Keratinocyte (primary cell): Measurements from ENCODE around the gene MAGIX. TPM values are rescaled to one million over a fixed set of nuclear protein-coding genes. Genes with fewer than 3 reads are reported as not detected.
A peak's percentile ranks its signal among the peaks of the same experiment; 100 is the strongest.

Experiments
- DNase-seq: peaks from one replicate; pipeline ENCODE4 v3.0.0-alpha.2; 2011; ENCODE audit warnings: low read depth, missing footprints, low spot score
- FAIRE-seq: peaks from 2 replicates; lab custom pipeline; 2011; peaks lifted over from hg19 to GRCh38; lab: Jason Lieb, UNC
- H2AFZ ChIP-seq: 2 replicates; pipeline ENCODE4 v1.6.0; 2012; ENCODE audit warnings: low read length, control low read depth, inconsistent platforms; ENCODE audit not compliant: control insufficient read depth
- H3K27ac ChIP-seq: 2 replicates; pipeline ENCODE4 v1.5.1; 2011; ENCODE audit warnings: low read length; ENCODE audit not compliant: control insufficient read depth, insufficient read depth
- H3K27me3 ChIP-seq: 3 replicates; pipeline ENCODE4 v1.6.0; 2011; ENCODE audit warnings: low read length; ENCODE audit not compliant: control insufficient read depth, insufficient read depth; ENCODE audit errors: extremely low read depth
- H3K36me3 ChIP-seq, 2 experiments: 2 replicates in 1 of 2; 3 replicates in 1 of 2; pipeline ENCODE4 v1.5.1; 2011; ENCODE audit warnings: low read length in 2 of 2, mild to moderate bottlenecking in 1 of 2; ENCODE audit not compliant: control insufficient read depth in 2 of 2, insufficient read depth in 2 of 2; ENCODE audit errors: extremely low read depth in 1 of 2
- H3K4me1 ChIP-seq: 3 replicates; pipeline ENCODE4 v1.5.1; 2011; ENCODE audit warnings: low read length; ENCODE audit not compliant: control insufficient read depth, insufficient read depth; ENCODE audit errors: extremely low read depth
- H3K4me2 ChIP-seq: 3 replicates; pipeline ENCODE4 v1.6.0; 2011; ENCODE audit warnings: low read depth, low read length; ENCODE audit not compliant: control insufficient read depth, insufficient read depth; ENCODE audit errors: extremely low read depth
- H3K4me3 ChIP-seq, 3 experiments: fragments of 200-600 bp in 1 of 3; sonication (generic) in 1 of 3; 2 replicates in 2 of 3; 3 replicates in 1 of 3; pipeline ENCODE4 v1.5.1; 2011 to 2016; ENCODE audit warnings: low read length in 3 of 3, mild to moderate bottlenecking in 3 of 3, control low read depth in 2 of 3, inconsistent platforms in 1 of 3, low read depth in 1 of 3, mixed read lengths in 1 of 3, mixed run types in 1 of 3, moderate library complexity in 1 of 3; ENCODE audit not compliant: control insufficient read depth in 2 of 3, insufficient read depth in 2 of 3; ENCODE audit errors: extremely low read depth in 1 of 3
- H3K79me2 ChIP-seq: 2 replicates; pipeline ENCODE4 v1.6.0; 2012; ENCODE audit warnings: low read length; ENCODE audit not compliant: control insufficient read depth, insufficient read depth
- H3K9ac ChIP-seq: 3 replicates; pipeline ENCODE4 v1.6.0; 2011; ENCODE audit warnings: low read length; ENCODE audit not compliant: control insufficient read depth, insufficient read depth; ENCODE audit errors: extremely low read depth
- H3K9me1 ChIP-seq: 3 replicates; pipeline ENCODE4 v1.6.0; 2011; ENCODE audit warnings: low read length; ENCODE audit not compliant: control insufficient read depth, insufficient read depth; ENCODE audit errors: extremely low read depth
- H3K9me3 ChIP-seq: 2 replicates; pipeline ENCODE4 v1.5.1; 2012; ENCODE audit warnings: low read depth, low read length; ENCODE audit not compliant: control insufficient read depth
- H4K20me1 ChIP-seq: 3 replicates; pipeline ENCODE4 v1.6.0; 2011; ENCODE audit warnings: low read length; ENCODE audit not compliant: control insufficient read depth, insufficient read depth; ENCODE audit errors: extremely low read depth
- CTCF ChIP-seq, 3 experiments: IDR thresholded peaks in 1 of 3; conservative IDR thresholded peaks in 1 of 3; optimal IDR thresholded peaks in 1 of 3; 2 replicates in 2 of 3; 3 replicates in 1 of 3; pipeline versions ENCODE3 to v1.5.1; 2011; ENCODE audit warnings: low read length in 3 of 3, mild to moderate bottlenecking in 3 of 3, moderate library complexity in 2 of 3, control low read depth in 1 of 3, inconsistent platforms in 1 of 3; ENCODE audit not compliant: insufficient read depth in 2 of 3; ENCODE audit errors: extremely low read depth in 1 of 3
- EZH2 ChIP-seq: IDR thresholded peaks from one replicate; pipeline ENCODE4 v1.6.1; 2012; ENCODE audit warnings: inconsistent platforms, mild to moderate bottlenecking, low read length, moderate library complexity
- dilution Hi-C: fragments of 300-500 bp; cut with MboI; formaldehyde crosslinking; loops from one replicate; pipeline ENCODE4 v1.7.0; 2020; ENCODE audit warnings: low sequenced_read_pairs; ENCODE audit not compliant: extremely low pct_ligation_motif_present
- polyA plus RNA-seq, 5 experiments: library from polyadenylated mRNA; depleted of rRNA in 3 of 5; stranded (reverse) in 3 of 5; stranded (forward) in 1 of 5; unstranded in 1 of 5; fragments of >200 nt; gene quantifications; 1 replicate in 1 of 5; 2 replicates in 3 of 5; 3 replicates in 1 of 5; pipeline versions ENCODE4 v1.2.1 to v1.2.3, GENCODE V29; 2011 to 2012; ENCODE audit warnings: missing spikeins in 2 of 5, low read depth in 1 of 5, low replicate concordance in 1 of 5

The MAGIX gene
- polyA plus RNA-seq, 1 donor (not counting 4 experiments of a cell fraction or from before 2014, with no cell fraction given), result 0.51 TPM

- Histone ChIP-seq H3K9me1 (no peaks in the 10 kb centered on the region), H4K20me1 (no peaks in the 10 kb centered on the region), H2AFZ (no peak overlapping the region), H3K79me2 (no peaks in the 10 kb centered on the region), H3K4me1 (peaks cover 4% of the 10 kb centered on the region), H3K4me2 (no peak overlapping the region), H3K9me3 (no peaks in the 10 kb centered on the region), H3K9ac (no peak overlapping the region), H3K36me3 (no peaks in the 10 kb centered on the region), H3K27ac (no peak overlapping the region), H3K4me3 (no peak overlapping the region), H3K27me3 (no peaks in the 10 kb centered on the region)
- TF ChIP-seq EZH2, result no peak
- TF ChIP-seq CTCF (optimal IDR thresholded peaks at IDR 0.05 in 1 of 3, IDR thresholded peaks at IDR 0.05 in 1 of 3, conservative IDR thresholded peaks at IDR 0.05 in 1 of 3; ENCODE audit: extremely low read depth in 1 of 3, insufficient read depth in 2 of 3, low read length in 3 of 3), result no peak
- no peak for FAIRE-seq
- no peak for DNase-seq
- dilution Hi-C loops, result no loop called here
These were observed 9.1 kb upstream of the MAGIX start for GRCh38 chrX:49153467-49153866.

- FAIRE-seq, result no peak
These were observed 7.2 kb upstream of the MAGIX start for GRCh38 chrX:49155243-49155899.

More at GRCh38 chrX:49155243-49155899, 7.2 kb upstream of the MAGIX start:
- no peaks in the 10 kb centered on the region for H3K36me3 ChIP-seq
- DNase-seq, result no peak
- no peak for TF ChIP-seq EZH2
- no peak for TF ChIP-seq CTCF (optimal IDR thresholded peaks at IDR 0.05 in 1 of 3, IDR thresholded peaks at IDR 0.05 in 1 of 3, conservative IDR thresholded peaks at IDR 0.05 in 1 of 3; ENCODE audit: extremely low read depth in 1 of 3, insufficient read depth in 2 of 3, low read length in 3 of 3)
- no peaks in the 10 kb centered on the region for H3K79me2 ChIP-seq
- peak overlapping the region; percentile 72 for H3K4me2 ChIP-seq
- H3K27ac ChIP-seq, result peak overlapping the region; percentile 86
- peak overlapping the region; percentile 37 to 56 (median 52) for H3K4me3 ChIP-seq
- no peaks in the 10 kb centered on the region for H3K27me3 ChIP-seq
- no peaks in the 10 kb centered on the region for H4K20me1 ChIP-seq
- peak overlapping the region; percentile 51 for H2AFZ ChIP-seq
- no peaks in the 10 kb centered on the region for H3K9me3 ChIP-seq
- peaks cover 4% of the 10 kb centered on the region for H3K4me1 ChIP-seq
- H3K9ac ChIP-seq, result peak overlapping the region; percentile 80
- no peaks in the 10 kb centered on the region for H3K9me1 ChIP-seq
- dilution Hi-C loops, result no loop called here
